Endodermal cell (in vitro differentiated cells): ENCODE measurements around the gene USP47. TPM values are rescaled to one million over a fixed set of nuclear protein-coding genes. Genes with fewer than 3 reads are reported as not detected.

Experiments used
- DNase-seq: peaks from one replicate; pipeline ENCODE4 v3.0.0-alpha.2; 2017
- H3K27ac ChIP-seq: 2 replicates; pipeline ENCODE4 v1.5.1; 2013; ENCODE audit warnings: mild to moderate bottlenecking, low read depth, low read length, moderate library complexity
- H3K27me3 ChIP-seq: 2 replicates; pipeline ENCODE4 v1.6.1; 2013; ENCODE audit warnings: mild to moderate bottlenecking, low read length, moderate library complexity; ENCODE audit not compliant: insufficient read depth, control insufficient read depth, poor library complexity, severe bottlenecking
- H3K36me3 ChIP-seq: 2 replicates; pipeline ENCODE4 v1.7.0; 2013; ENCODE audit warnings: mild to moderate bottlenecking, low read length, moderate library complexity; ENCODE audit not compliant: control insufficient read depth, insufficient read depth
- H3K4me1 ChIP-seq: one replicate; pipeline ENCODE4 v1.7.0; 2013; ENCODE audit warnings: low read length; ENCODE audit not compliant: control insufficient read depth, insufficient read depth
- H3K4me3 ChIP-seq: 2 replicates; pipeline ENCODE4 v1.5.1; 2013; ENCODE audit warnings: mild to moderate bottlenecking, low read length, moderate library complexity
- H3K9ac ChIP-seq: 2 replicates; pipeline ENCODE4 v1.6.1; 2013; ENCODE audit warnings: mild to moderate bottlenecking, low read length, moderate library complexity; ENCODE audit not compliant: poor library complexity, severe bottlenecking; ENCODE audit errors: extremely low read depth
- H3K9me3 ChIP-seq: 2 replicates; pipeline ENCODE4 v1.6.1; 2013; ENCODE audit warnings: mild to moderate bottlenecking, low read length, moderate library complexity; ENCODE audit not compliant: control insufficient read depth
- H3K27ac Mint-ChIP-seq: 2 replicates; pipeline ENCODE4 v1.8.0; 2020; ENCODE audit warnings: mixed read lengths
- H3K27me3 Mint-ChIP-seq: 2 replicates; pipeline ENCODE4 v1.8.0; 2021; ENCODE audit warnings: mild to moderate bottlenecking, mixed read lengths; ENCODE audit not compliant: insufficient read depth
- H3K36me3 Mint-ChIP-seq: 2 replicates; pipeline ENCODE4 v1.8.0; 2020; ENCODE audit warnings: low read depth, mixed read lengths
- H3K4me1 Mint-ChIP-seq: 2 replicates; pipeline ENCODE4 v1.8.0; 2020; ENCODE audit warnings: mixed read lengths
- H3K4me3 Mint-ChIP-seq: 2 replicates; pipeline ENCODE4 v1.8.0; 2020; ENCODE audit warnings: mild to moderate bottlenecking, moderate library complexity, mixed read lengths
- H3K9me3 Mint-ChIP-seq: 2 replicates; pipeline ENCODE4 v1.8.0; 2020; ENCODE audit warnings: mild to moderate bottlenecking, mixed read lengths
- WGBS, 2 experiments: methylation state at CpG; one replicate each; pipeline versions ENCODE4 v1.1.5 to v1.1.7; 2013; ENCODE audit warnings: missing lambda C conversion rate in 2 of 2, mixed read lengths in 1 of 2; ENCODE audit not compliant: insufficient coverage in 1 of 2, insufficient read length in 1 of 2; 5-methylcytosine and 5-hydroxymethylcytosine counted together
- total RNA-seq, 2 donors: library from RNA; stranded (reverse); fragmentation: NEBNext Ultra II Directional in 1 of 2; extraction: Animal tissue kit (Norgen Biotek cat#: 25700) in 1 of 2; gene quantifications; 2 replicates in 1 of 2; 3 replicates in 1 of 2; pipeline ENCODE4 v1.2.1, GENCODE V29; 2021
- TF ChIP-seq, protein P1 (sequence below): fragments of 200-600 bp; sonication (generic); conservative IDR thresholded peaks from 2 replicates; pipeline ENCODE4 v1.5.0; 2021; ENCODE audit warnings: antibody characterized with exemption, mild to moderate bottlenecking

The USP47 gene
- total RNA-seq, 2 donors from 2014 or later: 26.3 to 26.9 TPM

DNA sequence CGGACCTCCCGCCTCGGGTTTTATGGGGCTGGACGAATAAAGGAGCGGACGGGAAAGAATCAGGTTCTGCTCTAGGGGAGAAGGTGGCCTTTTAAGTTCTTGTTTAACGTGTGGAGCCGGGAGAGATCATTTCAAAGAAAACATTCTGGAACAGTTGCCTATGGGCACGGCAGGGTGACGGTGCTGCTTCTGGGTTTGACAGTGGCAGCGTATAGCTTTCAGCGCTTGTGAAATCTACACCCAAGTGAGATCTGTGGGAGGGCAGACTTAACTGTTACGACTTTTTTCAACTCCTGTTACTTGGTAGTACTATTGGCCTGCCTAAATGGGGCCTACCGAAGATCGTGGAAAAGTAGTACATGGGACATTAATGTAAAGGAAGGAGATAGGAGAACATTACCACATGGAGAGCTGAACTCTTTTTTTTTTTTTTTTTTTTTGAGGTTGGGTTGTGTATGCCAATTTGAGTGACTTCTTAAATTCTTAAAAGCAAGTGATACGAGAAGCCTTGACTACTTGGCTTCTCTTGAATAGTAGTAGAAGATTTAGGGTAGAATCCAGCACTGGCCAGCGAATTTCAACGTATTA is 743 bp downstream of the USP47 start:
- TF ChIP-seq, protein P1, sequence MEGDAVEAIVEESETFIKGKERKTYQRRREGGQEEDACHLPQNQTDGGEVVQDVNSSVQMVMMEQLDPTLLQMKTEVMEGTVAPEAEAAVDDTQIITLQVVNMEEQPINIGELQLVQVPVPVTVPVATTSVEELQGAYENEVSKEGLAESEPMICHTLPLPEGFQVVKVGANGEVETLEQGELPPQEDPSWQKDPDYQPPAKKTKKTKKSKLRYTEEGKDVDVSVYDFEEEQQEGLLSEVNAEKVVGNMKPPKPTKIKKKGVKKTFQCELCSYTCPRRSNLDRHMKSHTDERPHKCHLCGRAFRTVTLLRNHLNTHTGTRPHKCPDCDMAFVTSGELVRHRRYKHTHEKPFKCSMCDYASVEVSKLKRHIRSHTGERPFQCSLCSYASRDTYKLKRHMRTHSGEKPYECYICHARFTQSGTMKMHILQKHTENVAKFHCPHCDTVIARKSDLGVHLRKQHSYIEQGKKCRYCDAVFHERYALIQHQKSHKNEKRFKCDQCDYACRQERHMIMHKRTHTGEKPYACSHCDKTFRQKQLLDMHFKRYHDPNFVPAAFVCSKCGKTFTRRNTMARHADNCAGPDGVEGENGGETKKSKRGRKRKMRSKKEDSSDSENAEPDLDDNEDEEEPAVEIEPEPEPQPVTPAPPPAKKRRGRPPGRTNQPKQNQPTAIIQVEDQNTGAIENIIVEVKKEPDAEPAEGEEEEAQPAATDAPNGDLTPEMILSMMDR: no peak
- WGBS, 2 experiments: 1% methylated on average over 8 to 18 of the region's 18 CpGs
- peaks cover 13% of the 10 kb centered on the region for H3K4me1 Mint-ChIP-seq
- H3K27ac Mint-ChIP-seq: no peak overlapping the region
- Histone ChIP-seq H3K4me3 (peak overlapping the region; percentile 90), H3K27me3 (no peaks in the 10 kb centered on the region), H3K4me1 (peaks cover 3% of the 10 kb centered on the region), H3K36me3 (no peaks in the 10 kb centered on the region), H3K27ac (peak overlapping the region; percentile 97), H3K9ac (peak overlapping the region; percentile 88), H3K9me3 (no peaks in the 10 kb centered on the region)
- DNase-seq: no peak
- no peak overlapping the region for H3K4me3 Mint-ChIP-seq
- no peaks in the 10 kb centered on the region for H3K9me3 Mint-ChIP-seq
- H3K27me3 Mint-ChIP-seq: no peaks in the 10 kb centered on the region
- no peaks in the 10 kb centered on the region for H3K36me3 Mint-ChIP-seq

DNA sequence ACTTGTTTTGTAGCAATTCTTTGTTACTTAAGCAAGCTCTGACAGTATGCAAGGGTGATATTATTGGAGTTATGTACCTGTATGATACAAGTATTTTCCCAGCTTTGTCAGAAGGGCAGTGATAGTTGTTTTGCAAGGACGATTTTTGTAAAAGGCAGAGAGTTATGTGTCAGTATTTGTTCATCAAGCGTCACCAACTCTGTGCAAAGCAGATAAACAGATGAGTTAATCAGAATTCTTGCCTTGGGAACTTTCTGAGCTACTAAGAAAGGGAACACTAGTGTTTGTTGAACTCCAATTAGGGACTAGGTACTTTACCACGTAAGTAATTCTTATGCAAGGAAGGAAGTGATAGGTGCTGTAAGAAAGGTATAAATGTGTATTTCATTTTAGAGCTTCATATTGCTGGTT is 1.4 kb downstream of the USP47 start:
- Mint-ChIP-seq H3K9me3 (no peaks in the 10 kb centered on the region), H3K27ac (no peak overlapping the region), H3K27me3 (no peaks in the 10 kb centered on the region), H3K4me3 (no peak overlapping the region), H3K36me3 (no peaks in the 10 kb centered on the region), H3K4me1 (peaks cover 15% of the 10 kb centered on the region)
- H3K27ac ChIP-seq: peak overlapping the region; percentile 7
- 25 to 27% methylated on average over 2 to 3 of the region's 3 CpGs for WGBS, 2 experiments
- peaks cover 3% of the 10 kb centered on the region for H3K4me1 ChIP-seq
- no peaks in the 10 kb centered on the region for H3K27me3 ChIP-seq
- no peaks in the 10 kb centered on the region for H3K9me3 ChIP-seq
- no peak for DNase-seq
- TF ChIP-seq, protein P1: no peak
- no peaks in the 10 kb centered on the region for H3K36me3 ChIP-seq
- peak overlapping the region; percentile 88 for H3K9ac ChIP-seq
- H3K4me3 ChIP-seq: peak overlapping the region; percentile 90

DNA sequence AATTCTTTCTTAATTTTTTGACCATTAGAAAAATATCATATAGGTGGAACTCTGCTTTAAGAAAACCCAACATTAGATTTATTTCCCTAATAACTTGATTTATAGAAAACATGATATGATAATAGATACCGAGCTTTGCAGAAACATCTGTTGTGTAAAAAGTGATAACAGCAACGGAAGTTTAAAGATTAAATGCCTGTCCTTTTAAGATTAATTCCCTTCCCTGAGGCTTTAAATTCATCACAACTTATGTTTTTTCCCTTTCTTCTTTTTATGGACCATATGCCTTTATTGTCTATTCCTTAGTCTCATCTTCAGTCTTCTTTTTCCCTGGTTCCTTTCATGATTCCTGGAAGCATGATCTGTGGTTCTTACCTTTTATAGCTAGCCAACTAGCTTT is 1.9 kb downstream of the USP47 start:
- Mint-ChIP-seq H3K4me1 (peaks cover 15% of the 10 kb centered on the region), H3K27ac (no peak overlapping the region), H3K9me3 (no peaks in the 10 kb centered on the region), H3K36me3 (no peaks in the 10 kb centered on the region), H3K27me3 (no peaks in the 10 kb centered on the region), H3K4me3 (no peak overlapping the region)
- Histone ChIP-seq H3K9ac (peak overlapping the region; percentile 88), H3K4me1 (peaks cover 3% of the 10 kb centered on the region), H3K27me3 (no peaks in the 10 kb centered on the region), H3K4me3 (peak overlapping the region; percentile 90), H3K36me3 (no peaks in the 10 kb centered on the region), H3K9me3 (no peaks in the 10 kb centered on the region), H3K27ac (no peak overlapping the region)
- TF ChIP-seq, protein P1: no peak
- WGBS, 2 experiments: 78 to 83% methylated on average over 1 to 2 of the region's 2 CpGs
- DNase-seq: no peak
